ENCODE results near the gene TTC21A.
"Not testable (repeated sequence)": the region's sequence is repeated elsewhere in the genome, so short reads cannot be mapped to it uniquely, and the experiment has no call there.

Gene TTC21A

GRCh38 chr3:39153977-39154279 lies 46.4 kb downstream of the TTC21A start:
- no peak for FAIRE-seq

DNA sequence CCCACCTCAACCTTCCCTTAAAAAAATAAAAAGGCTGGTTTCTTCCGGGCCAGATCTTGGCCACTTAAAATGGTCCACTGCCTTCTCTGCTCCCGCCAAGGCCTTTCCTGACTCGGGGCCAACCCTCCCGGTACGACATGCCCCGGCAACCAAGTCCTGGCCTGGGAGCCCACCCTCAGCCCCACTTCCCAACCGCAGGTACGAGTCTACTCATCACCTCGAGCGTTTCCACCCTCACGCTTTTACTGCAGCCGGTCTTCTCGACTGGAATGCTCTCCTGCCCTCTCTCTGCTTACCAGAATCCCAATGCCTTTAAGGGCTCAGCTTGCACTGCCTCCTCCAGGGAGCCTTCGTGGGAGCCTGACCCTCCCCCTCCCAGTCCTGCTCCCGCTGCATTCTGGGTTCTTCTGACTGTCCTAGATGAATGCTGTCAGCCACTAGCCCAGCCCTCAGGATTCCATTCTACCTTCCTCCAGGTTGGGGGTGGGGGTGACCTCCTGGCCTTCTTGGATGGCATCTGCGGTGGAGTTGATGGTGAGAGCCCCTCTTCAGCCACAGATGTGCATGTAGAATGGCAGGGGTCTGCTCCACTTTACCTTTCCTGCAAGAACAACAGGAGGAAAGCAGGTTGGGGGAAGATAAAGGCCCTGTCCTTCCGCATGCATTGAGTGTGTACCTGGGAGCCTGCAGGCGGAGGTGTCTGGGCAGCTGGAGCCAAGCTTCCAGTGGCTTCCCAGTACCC lies 47.0 kb downstream of the TTC21A start:
- FAIRE-seq = no peak

GRCh38 chr3:39156421-39156820 lies 48.9 kb downstream of the TTC21A start:
- FAIRE-seq = no peak

GRCh38 chr3:39157359-39157758 lies 49.9 kb downstream of the TTC21A start:
- no peak for FAIRE-seq

DNA sequence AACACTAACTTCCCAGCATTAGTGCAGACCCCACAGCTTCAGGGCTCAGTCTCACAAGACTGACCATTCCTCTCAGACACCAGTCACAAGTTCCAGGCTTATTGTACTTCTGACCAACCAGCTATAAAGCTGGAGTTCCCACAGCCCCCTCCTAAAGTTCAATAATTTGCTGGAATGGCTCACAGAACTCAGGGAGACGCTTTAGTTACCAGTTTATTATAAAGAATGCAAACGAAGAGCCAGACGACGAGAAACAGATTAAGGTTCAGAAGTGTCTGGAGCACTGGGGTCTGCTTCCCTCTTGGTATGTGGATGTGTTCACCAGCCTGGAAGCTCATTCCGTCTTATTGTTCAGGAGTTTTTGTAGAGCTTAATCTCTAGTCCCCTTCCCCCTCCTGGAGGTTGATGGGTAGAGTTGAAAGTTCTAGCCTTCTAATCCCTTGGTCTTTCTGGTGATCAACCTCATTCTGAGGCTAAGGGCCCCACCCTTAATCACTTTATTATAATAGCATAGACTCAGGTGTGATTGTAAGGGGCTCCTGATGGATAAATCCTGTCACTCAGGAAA lies 50.8 kb downstream of the TTC21A start:
- FAIRE-seq = no peak

GRCh38 chr3:39164414-39164813 lies 56.9 kb downstream of the TTC21A start:
- FAIRE-seq = no peak

GRCh38 chr3:39165518-39165917 lies 58.0 kb downstream of the TTC21A start:
- no peak for FAIRE-seq

DNA sequence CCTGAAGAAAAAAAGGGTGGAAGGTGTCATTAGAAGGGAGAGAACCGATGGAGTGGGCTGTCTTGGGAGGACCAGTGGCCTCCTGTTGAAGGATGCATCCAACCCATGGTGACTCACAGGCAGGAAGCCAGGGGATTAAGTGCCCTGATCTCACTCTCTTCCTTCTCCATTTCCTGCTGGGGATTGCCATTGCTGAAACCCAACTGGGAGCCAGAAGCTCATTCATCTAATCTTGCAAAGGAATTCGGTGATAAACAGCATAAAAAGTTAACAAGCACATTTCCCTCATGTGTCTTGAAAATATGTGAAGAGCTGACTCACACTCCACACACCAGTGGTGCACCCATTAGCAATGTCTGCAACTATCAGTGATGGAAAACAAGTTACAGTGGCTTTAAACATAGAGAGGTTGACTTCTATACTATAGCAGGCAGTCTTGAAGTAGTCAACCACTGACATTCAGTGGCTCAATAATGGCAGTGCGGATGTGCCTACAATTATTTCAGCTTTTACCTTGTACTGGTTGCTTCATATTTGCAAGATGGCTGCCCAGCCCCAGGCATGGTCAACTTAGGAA lies 58.7 kb downstream of the TTC21A start:
- FAIRE-seq = no peak

DNA sequence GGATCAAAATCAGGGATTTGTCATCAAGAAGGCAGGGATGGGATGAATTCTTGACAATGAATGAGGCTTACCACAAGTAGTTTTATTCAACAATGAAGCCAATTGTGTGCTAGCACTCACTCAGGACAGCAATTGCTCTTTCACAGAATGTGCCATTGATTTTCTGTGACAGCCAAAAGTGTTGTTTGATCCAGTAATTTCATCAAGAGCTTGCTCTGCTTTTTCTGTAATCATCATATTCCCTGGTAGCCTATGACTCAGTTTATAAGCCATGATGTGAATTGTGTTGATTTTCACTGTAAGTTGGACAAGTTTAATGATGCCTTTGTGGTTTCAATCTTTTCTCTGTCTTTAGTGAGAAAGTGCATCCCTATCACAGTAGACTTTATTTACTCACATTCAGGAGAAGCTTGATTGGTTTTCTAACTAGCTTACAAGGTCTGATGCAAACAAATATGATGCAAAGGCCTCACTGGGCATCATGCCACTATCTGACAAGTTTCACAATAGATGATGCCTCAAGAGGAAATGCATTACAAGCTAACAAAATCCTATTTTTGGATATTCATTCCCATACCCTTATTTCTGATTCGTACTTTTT lies 59.6 kb downstream of the TTC21A start:
- no peak for FAIRE-seq

DNA sequence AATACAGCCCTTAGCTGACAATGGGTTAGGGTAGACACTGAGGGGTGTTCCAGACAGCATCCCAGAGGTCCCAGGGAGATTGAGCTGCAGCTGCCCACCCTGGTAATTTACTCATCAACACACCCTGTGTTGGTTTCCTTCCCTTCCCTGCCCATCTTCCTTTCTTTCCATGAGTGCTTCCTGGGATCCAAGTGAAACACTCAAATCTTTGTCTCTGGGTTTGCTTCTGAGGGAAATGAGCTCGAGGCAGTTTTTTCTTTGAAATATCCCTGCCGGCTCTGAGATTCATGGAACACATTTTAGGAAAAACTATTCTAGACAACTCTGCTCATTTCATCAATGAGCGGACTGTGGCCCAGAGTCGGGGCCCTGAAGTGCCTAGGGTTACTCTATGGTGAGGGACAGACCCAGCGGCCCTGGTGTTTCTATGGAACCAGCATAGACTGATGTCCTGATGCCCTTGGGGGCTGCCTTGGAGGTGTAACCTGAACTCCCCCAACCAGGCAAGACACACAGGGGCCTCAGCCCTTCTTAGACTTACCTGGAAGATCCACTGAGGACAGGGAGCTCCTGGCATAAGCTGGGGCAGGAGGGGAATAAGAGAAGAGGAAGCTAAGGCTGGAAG lies 60.8 kb downstream of the TTC21A start:
- no peak for FAIRE-seq

DNA sequence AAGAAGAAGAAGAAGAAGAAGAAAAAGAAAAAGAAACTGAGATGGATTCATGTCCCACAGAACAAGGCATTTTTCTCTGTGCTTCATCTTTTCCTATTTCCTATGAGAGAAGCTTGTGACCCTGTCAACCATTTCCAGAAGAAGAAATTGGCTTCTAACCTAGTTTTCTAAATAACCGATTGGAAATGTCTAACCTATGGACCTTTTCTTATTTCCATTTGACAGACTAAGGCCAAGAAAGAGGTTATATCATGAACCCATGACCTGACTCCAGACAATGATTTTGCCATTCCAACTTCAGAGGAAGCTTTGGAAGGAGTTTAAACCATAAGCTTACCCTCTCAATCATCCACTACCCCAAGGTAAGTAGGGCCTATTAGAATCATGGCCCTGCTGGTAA lies 62.2 kb downstream of the TTC21A start:
- no peak for FAIRE-seq

DNA sequence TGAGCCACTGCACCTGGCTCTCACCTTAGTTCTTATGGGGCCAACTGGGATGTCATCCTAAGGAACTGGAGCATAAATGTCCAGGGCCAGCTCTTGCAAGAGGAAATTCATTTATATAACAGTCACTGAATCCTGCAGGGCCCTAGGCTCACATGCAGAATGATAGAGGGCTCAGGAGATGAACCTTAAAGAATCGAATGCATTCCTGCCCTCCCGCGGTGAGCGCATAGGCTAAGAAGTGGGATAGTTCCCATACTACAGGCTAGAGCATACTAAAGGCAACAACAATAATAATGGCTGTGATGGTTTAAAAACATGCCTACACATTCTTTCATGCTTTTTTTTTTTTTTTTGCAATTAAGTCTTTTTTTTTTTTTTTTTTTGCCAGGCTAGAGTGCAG lies 63.0 kb downstream of the TTC21A start:
- FAIRE-seq = no peak

DNA sequence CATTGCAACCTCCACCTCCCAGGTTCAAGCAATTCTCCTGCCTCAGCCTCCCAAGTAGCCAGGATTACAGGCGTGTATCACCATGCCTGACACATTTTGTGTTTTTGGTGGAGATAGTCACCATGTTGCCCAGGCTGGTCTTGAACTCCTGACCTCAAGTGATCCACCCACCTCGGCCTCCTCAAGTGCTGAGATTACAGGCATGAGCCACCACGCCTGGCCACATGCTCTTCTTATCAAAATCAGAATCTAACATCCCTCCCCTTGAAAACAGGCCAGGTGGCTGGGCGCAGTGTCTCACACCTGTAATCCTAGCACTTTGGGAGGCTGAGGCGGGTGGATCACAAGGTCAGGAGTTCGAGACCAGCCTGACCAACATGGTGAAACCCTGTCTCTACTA lies 63.4 kb downstream of the TTC21A start:
- FAIRE-seq = not testable (repeated sequence)

DNA sequence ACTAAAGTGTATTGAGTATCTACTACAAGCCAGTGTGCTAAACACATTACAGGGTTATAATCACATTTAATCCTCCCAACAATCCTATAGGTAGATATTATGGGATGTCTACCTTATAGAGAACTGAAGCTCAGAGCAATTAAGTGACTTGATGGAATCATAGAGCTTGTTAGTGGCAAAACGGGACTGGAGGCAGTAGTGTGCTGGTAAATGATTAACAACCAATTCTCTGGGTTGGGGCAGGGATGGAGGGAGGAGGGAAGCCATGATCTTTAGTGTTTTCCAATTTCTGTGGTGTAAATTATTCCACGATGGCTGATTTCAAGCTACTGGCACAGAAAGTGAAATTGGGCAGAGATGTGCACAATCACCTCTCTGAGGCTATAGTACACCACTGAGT lies 64.4 kb downstream of the TTC21A start:
- FAIRE-seq = no peak

DNA sequence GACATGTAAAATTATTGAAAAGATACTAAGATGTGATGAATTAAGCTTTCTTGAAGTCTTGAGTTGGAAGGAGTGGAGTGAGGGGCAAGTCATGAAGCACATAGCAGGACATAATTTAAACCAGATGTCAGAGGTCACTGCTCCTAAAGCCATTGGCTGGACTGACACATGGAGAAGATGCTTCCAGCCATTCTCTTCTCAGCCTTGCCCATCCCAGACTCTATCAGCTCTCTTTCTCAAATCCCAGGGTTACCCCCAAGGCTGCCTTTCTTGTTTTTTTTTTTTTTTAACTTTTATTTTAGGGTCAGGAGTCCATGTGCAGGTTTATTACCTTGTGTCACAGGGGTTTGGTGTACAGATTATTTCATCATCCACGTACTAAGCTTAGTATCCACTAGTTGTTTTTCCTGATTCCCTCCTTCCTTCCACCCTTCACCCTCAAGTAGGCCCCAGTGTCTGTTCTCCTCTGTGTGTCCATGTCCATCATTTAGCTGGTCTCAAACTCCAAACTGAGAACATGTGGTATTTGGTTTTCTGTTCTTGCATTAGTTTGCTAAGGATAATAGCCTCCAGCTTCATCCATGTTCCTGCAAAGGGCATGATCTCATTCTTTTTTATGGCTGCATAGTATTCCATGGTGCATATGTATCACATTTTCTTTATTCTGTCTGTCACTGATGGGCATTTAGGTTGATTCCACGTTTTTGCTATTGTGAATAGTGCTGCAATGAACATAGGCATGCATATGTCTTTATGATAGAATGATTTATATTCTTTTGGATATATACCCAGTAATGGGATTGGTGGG lies 66.0 kb downstream of the TTC21A start:
- no peak for FAIRE-seq

GRCh38 chr3:39176025-39176714 lies 68.7 kb downstream of the TTC21A start:
- FAIRE-seq = no peak

- no peak for FAIRE-seq
These were observed 70.3 kb downstream of the TTC21A start for GRCh38 chr3:39177708-39178332.

DNA sequence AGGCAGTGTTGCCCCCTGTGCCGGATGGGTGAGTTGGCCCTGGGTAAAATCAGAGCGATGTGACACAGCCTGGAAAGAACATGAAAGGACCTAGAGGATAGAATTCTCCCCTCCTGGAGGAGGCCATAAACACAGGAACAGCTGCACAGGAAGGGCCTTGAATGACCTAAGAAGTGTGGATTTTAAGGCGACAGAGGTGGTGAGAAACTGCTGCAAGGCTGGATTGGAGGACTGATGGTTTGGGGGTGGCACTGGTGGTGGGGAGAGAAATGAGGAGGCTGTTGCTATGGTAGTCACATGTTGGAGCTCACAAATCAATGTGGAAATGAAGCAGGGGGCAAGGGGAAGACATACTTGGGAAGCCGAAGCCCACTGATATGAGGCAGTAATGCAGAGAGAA lies 71.1 kb downstream of the TTC21A start:
- FAIRE-seq = no peak

GRCh38 chr3:39180183-39180545 lies 72.7 kb downstream of the TTC21A start:
- FAIRE-seq = no peak

DNA sequence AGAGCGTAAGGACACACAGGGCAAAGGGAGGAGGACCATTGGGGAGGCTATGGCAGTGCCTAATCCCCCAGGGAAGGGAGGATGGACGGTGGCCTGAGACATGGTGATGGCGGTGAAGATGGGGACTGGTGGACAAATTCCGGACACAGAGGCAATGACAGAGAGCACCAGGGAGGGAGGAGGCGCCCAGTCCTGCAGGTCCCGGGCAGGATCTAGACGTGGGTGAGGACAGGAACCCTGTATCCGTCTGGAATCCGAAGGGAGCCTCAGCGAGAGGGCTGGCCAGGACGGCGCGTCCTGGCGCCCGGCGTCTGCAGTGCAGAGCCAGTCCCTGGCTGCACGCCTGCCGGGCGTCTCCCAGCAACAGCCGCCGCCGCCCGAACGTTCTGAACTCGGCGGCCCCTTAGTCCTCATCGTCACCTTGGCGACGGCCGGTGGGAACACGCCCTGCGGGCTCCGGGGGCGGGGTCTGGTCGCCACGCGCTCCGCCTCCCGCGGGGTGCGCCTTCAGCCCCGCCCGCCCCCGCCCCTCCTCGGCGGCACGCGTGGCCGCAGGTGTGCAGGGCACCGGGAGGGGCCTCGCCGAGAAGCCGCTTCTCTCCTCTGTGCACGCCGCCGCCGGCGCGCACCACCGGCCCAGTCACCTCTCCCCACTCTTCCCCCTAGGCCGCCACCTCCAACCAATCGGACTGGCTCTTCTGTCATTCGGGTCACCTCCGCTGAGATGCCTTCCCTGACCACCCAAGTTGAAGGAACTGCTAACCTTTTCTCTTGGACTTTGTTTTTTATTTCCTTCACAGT lies 73.3 kb downstream of the TTC21A start:
- no peak for FAIRE-seq
